Sciatic nerve (tissue), 2 donors: ENCODE data around the gene KIF3B. TPM values are rescaled to one million over a fixed set of nuclear protein-coding genes. Genes with fewer than 3 reads are reported as not detected.

Source experiments
- ATAC-seq: fragments of 200-7000 bp; cut with Tn5 transposase; one replicate; pipeline ENCODE4 v1.9.1; 2020; ENCODE audit warnings: mild to moderate bottlenecking, moderate library complexity
- DNase-seq: peaks from one replicate; pipeline ENCODE4 v3.0.0-alpha.2; 2020; ENCODE audit warnings: low spot score
- intact Hi-C: fragments of 100-400 bp; cut with DNase I; formaldehyde crosslinking; loops from one replicate; pipeline ENCODE4 v1.14.2; 2022
- total RNA-seq: library from RNA; stranded (reverse); fragmentation: NEBNext Ultra II Directional; extraction: Animal tissue kit (Norgen Biotek cat#: 25700); gene quantifications from one replicate; pipeline ENCODE4 v1.2.1, GENCODE V29; 2021
- donor health status: DM: no; HTN: no; CAD: no.
- donor health status: DM: no; HTN: no; CAD: no.

Gene KIF3B
- 30.9 TPM for total RNA-seq

GRCh38 chr20:32277361-32278198, at the start of gene KIF3B:
TSS of gene KIF3B (plus strand) at chr20:32277651. CDS start at chr20:32309778, 32,127 bp downstream.
- DNase-seq = peak; percentile 92
- intact Hi-C loops = no loop called here
- peak; percentile 97 for ATAC-seq

GRCh38 chr20:32227744-32228688, 49.4 kb upstream of the KIF3B start:
- DNase-seq = no peak
- intact Hi-C loops = no loop called here
- no peak for ATAC-seq

GRCh38 chr20:32229251-32229747, 48.2 kb upstream of the KIF3B start:
- no peak for DNase-seq
- no peak for ATAC-seq
- intact Hi-C loops = no loop called here

- DNase-seq (no peak), ATAC-seq (no peak)
- intact Hi-C loops = no loop called here
These were observed 46.7 kb upstream of the KIF3B start for GRCh38 chr20:32230707-32231106.

- ATAC-seq (no peak), DNase-seq (no peak)
- intact Hi-C loops = no loop called here
These were observed 46.2 kb upstream of the KIF3B start for GRCh38 chr20:32231245-32231644.

GRCh38 chr20:32231847-32232246, 45.6 kb upstream of the KIF3B start:
- intact Hi-C loops = no loop called here
- peak; percentile 71 for ATAC-seq
- no peak for DNase-seq

GRCh38 chr20:32232326-32232886, 45.0 kb upstream of the KIF3B start:
- no peak for ATAC-seq
- intact Hi-C loops = no loop called here
- no peak for DNase-seq

GRCh38 chr20:32233286-32233685, 44.2 kb upstream of the KIF3B start:
- intact Hi-C loops = no loop called here
- no peak for DNase-seq
- no peak for ATAC-seq

GRCh38 chr20:32234135-32234808, 43.2 kb upstream of the KIF3B start:
- no peak for ATAC-seq
- DNase-seq = no peak
- intact Hi-C loops = no loop called here

GRCh38 chr20:32235331-32236047, 42.0 kb upstream of the KIF3B start:
- intact Hi-C loops = no loop called here
- DNase-seq = no peak
- ATAC-seq = peak; percentile 30

- intact Hi-C loops = no loop called here
- ATAC-seq (no peak), DNase-seq (no peak)
These were observed 41.4 kb upstream of the KIF3B start for GRCh38 chr20:32236048-32236533.

- no peak for DNase-seq
- ATAC-seq = no peak
- intact Hi-C loops = no loop called here
These were observed 40.6 kb upstream of the KIF3B start for GRCh38 chr20:32236819-32237218.

GRCh38 chr20:32237419-32237818, 40.0 kb upstream of the KIF3B start:
- ATAC-seq (no peak), DNase-seq (no peak)
- intact Hi-C loops = no loop called here

- no peak for ATAC-seq
- no peak for DNase-seq
- intact Hi-C loops = no loop called here
These were observed 38.7 kb upstream of the KIF3B start for GRCh38 chr20:32238483-32239425.

GRCh38 chr20:32240205-32240604, 37.2 kb upstream of the KIF3B start:
- no peak for DNase-seq

GRCh38 chr20:32241807-32242206, 35.6 kb upstream of the KIF3B start:
- DNase-seq (no peak), ATAC-seq (no peak)
- intact Hi-C loops = no loop called here

More at GRCh38 chr20:32240205-32240604, 37.2 kb upstream of the KIF3B start:
- intact Hi-C loops = no loop called here
- ATAC-seq = no peak
